ENCODE results near the gene VIL1. TPM values are rescaled to one million over a fixed set of nuclear protein-coding genes. Genes with fewer than 3 reads are reported as not detected.
A peak's percentile ranks its signal among the peaks of the same experiment; 100 is the strongest.

Gene VIL1
- total RNA-seq: 0.14 TPM
- 0.16 TPM for polyA plus RNA-seq
- long read RNA-seq, donor 1: 0 reads
- long read RNA-seq, donor 2: 0 reads
- long read RNA-seq, donor 3: 0 reads
- long read RNA-seq, donor 4: 0 reads
- long read RNA-seq, donor 5: 0 reads
- long read RNA-seq, donor 6: 0 reads
- long read RNA-seq, donor 7: 0 reads
- long read RNA-seq, donor 8: 0 reads
- long read RNA-seq, donor 9: 0 reads
- long read RNA-seq, donor 10: 0 reads

DNA sequence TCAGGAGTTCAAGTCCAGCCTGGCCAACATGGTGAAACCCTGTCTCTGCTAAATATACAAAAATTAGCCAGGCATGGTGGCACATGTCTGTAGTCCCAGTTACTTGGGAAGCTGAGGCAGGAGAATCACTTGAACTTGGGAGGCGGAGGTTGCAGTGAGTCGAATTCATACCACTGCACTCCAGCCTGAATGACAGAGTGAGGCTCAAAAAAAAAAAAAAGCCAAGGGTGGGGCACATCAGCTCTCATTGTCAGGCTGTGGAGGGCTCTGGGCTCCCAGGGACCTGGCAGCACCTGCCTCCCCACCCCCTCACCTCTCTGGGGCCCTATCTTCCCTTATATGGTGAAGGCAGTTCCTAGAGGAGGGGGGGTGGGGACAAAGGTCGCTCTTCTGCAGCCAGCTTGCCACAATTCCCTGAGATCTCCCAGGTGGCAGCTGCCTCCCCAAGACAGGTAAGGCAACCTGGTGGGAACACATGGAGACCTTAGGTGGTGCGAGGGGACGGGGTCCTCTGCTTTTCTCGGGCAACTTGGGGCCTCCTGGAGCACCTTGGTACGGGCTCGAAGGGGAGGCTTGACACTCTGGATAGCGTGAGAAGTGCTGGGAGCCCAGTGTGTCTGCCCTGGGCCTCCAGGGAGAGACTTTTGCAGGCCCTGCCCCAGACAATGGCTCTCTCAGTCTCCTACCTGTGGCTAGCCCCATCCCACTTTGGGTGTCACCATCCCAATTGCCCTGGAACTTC, at the start of gene VIL1:
VIL1 (plus strand) TSS at position 407 of the 742 bp plus-strand sequence. CDS start 4,656 bp downstream, outside the sequence.
- Histone ChIP-seq H3K4me1 (ENCODE audit: control insufficient read depth in 2 of 2, insufficient read depth in 2 of 2, low read length in 2 of 2) (peaks cover 0 to 3% of the 10 kb centered on the region in 2 donors), H3K36me3 (ENCODE audit: control insufficient read depth in 2 of 2, insufficient read depth in 2 of 2, low read length in 1 of 2) (no peaks in the 10 kb centered on the region), H3K4me3 (ENCODE audit: low read length in 2 of 2) (no peak within 1 kb of the TSS), H3K9me3 (ENCODE audit: control insufficient read depth in 2 of 2, insufficient read depth in 1 of 2, low read length in 1 of 2) (no peaks in the 10 kb centered on the region), H3K27ac (ENCODE audit: low read depth in 1 of 2, low read length in 1 of 2) (no peak within 1 kb of the TSS), H3K27me3 (ENCODE audit: control insufficient read depth in 2 of 2, insufficient read depth in 1 of 2, low read length in 1 of 2) (no peaks in the 10 kb centered on the region)
- WGBS: 97% methylated on average over 9 of the region's 9 CpGs
- DNase-seq (ENCODE audit: low read depth in 6 of 9, low spot score in 9 of 9): peak in 1 of 9 donors; percentile 6

DNA sequence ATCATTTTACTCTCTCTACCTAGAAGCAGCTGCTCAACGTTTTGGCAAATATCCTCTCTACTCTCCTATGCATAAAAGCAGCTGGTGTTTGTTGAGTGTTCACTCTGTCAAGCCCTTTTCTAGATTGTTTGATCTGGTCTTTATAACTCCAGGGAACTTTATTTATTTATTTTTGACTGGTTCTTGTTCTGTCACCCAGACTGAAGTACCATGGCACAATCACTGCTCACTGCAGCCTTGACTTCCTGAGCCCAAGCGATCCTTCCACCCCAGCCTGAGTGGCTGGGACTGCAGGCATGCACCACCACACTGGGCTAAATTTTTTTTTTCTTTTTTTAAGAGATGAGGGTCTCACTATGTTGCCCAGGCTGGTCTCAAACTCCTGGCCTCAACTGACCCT, 49.6 kb upstream of the VIL1 start:
- 41% methylated on average over 2 of the region's 2 CpGs for WGBS
- DNase-seq (ENCODE audit: low read depth in 6 of 9, low spot score in 9 of 9): peak in 1 of 9 donors; percentile 24
- peaks cover 0 to 19% of the 10 kb centered on the region in 2 donors for H3K27me3 ChIP-seq (ENCODE audit: control insufficient read depth in 2 of 2, insufficient read depth in 1 of 2, low read length in 1 of 2)
- peaks cover 0 to 38% of the 10 kb centered on the region in 2 donors for H3K4me1 ChIP-seq (ENCODE audit: control insufficient read depth in 2 of 2, insufficient read depth in 2 of 2, low read length in 2 of 2)
- H3K36me3 ChIP-seq (ENCODE audit: control insufficient read depth in 2 of 2, insufficient read depth in 2 of 2, low read length in 1 of 2): no peaks in the 10 kb centered on the region
- H3K27ac ChIP-seq (ENCODE audit: low read depth in 1 of 2, low read length in 1 of 2): no peak overlapping the region
- H3K4me3 ChIP-seq (ENCODE audit: low read length in 2 of 2): no peak overlapping the region
- peaks cover 0 to 13% of the 10 kb centered on the region in 2 donors for H3K9me3 ChIP-seq (ENCODE audit: control insufficient read depth in 2 of 2, insufficient read depth in 1 of 2, low read length in 1 of 2)

DNA sequence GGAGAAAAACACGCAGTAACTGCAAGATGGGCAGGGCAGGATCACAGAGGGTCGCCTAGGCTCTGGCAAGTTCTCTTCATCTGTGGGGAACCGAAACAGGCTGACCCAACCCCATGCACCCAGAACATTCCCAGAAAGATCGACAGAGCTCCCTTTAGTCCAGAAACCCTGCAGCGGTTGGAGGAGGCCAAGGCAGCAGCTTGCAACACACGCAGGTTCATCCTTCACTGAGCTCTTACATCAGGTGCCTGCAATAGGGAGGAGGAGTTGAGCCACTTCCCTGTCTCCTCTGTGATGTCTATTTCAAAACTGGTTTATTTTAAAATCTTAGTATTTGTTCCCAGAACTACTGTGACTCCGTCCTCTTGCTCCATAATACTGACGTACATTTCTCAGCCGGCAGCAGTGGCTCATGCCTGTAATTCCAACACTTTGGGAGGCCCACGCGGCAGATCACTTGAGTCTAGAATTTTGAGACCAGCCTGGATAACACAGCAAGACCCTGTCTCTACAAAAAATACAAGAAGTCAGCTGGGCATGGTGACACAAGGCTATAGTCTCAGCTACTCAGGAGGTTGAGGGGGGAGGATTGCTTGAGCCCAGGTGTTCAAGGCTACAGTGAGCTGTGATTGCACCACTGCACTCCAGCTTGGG, 48.4 kb upstream of the VIL1 start:
- H3K4me3 ChIP-seq (ENCODE audit: low read length in 2 of 2): no peak overlapping the region

DNA sequence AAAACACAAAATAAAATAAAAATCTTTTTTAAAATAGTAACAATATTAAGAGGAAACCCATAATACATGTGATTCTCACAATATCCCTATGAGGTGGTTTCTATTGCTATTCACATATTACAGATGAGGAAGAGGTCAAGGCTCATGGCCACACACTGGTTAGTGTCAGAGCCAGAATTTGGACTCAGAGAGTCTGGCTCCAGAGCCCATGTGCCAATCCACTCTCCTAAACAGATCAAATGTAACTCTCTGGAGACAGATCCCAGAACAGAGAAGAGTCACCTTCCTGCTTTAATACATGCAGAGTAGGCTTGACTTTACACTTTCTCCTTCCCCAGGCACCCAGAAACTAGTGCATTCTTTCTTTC, 47.0 kb upstream of the VIL1 start:
- no peaks in the 10 kb centered on the region for H3K36me3 ChIP-seq (ENCODE audit: control insufficient read depth in 2 of 2, insufficient read depth in 2 of 2, low read length in 1 of 2)
- no peak overlapping the region for H3K27ac ChIP-seq (ENCODE audit: low read depth in 1 of 2, low read length in 1 of 2)
- H3K27me3 ChIP-seq (ENCODE audit: control insufficient read depth in 2 of 2, insufficient read depth in 1 of 2, low read length in 1 of 2): peaks cover 0 to 19% of the 10 kb centered on the region in 2 donors
- peaks cover 0 to 7% of the 10 kb centered on the region in 2 donors for H3K9me3 ChIP-seq (ENCODE audit: control insufficient read depth in 2 of 2, insufficient read depth in 1 of 2, low read length in 1 of 2)
- H3K4me3 ChIP-seq (ENCODE audit: low read length in 2 of 2): no peak overlapping the region
- DNase-seq (ENCODE audit: low read depth in 6 of 9, low spot score in 9 of 9): no peak
- peaks cover 0 to 38% of the 10 kb centered on the region in 2 donors for H3K4me1 ChIP-seq (ENCODE audit: control insufficient read depth in 2 of 2, insufficient read depth in 2 of 2, low read length in 2 of 2)

More for the DNA sequence above, 48.4 kb upstream of the VIL1 start:
- peak in 1 of 9 donors; percentile 35 for DNase-seq (ENCODE audit: low read depth in 6 of 9, low spot score in 9 of 9)
- Histone ChIP-seq H3K36me3 (ENCODE audit: control insufficient read depth in 2 of 2, insufficient read depth in 2 of 2, low read length in 1 of 2) (no peaks in the 10 kb centered on the region), H3K9me3 (ENCODE audit: control insufficient read depth in 2 of 2, insufficient read depth in 1 of 2, low read length in 1 of 2) (peaks cover 0 to 13% of the 10 kb centered on the region in 2 donors), H3K27ac (ENCODE audit: low read depth in 1 of 2, low read length in 1 of 2) (peak overlapping the region; percentile 13 to 32), H3K27me3 (ENCODE audit: control insufficient read depth in 2 of 2, insufficient read depth in 1 of 2, low read length in 1 of 2) (peaks cover 0 to 19% of the 10 kb centered on the region in 2 donors), H3K4me1 (ENCODE audit: control insufficient read depth in 2 of 2, insufficient read depth in 2 of 2, low read length in 2 of 2) (peaks cover 0 to 38% of the 10 kb centered on the region in 2 donors)
- 92% methylated on average over 11 of the region's 11 CpGs for WGBS

DNA sequence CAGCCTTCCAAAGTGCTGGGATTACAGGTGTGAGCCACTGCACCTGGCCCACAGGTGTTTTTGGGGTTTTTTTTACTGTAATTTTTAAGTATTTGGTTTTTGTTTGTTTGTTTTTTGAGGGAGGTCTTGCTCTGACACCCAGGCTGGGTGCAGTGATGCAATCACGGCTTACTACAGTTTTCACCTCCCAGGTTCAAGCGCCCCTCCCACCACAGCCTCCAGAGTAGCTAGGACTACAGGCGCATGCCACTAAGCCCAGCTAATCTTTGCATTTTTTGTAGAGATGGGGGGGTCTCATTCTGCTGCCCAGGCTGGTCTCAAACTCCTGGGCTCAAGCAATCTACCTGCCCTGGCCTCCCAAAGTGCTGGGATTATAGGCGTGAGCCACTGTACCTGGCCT, 44.1 kb upstream of the VIL1 start:
- no peak overlapping the region for H3K27ac ChIP-seq (ENCODE audit: low read depth in 1 of 2, low read length in 1 of 2)
- H3K36me3 ChIP-seq (ENCODE audit: control insufficient read depth in 2 of 2, insufficient read depth in 2 of 2, low read length in 1 of 2): no peaks in the 10 kb centered on the region
- H3K4me3 ChIP-seq (ENCODE audit: low read length in 2 of 2): no peak overlapping the region
- peaks cover 0 to 13% of the 10 kb centered on the region in 2 donors for H3K4me1 ChIP-seq (ENCODE audit: control insufficient read depth in 2 of 2, insufficient read depth in 2 of 2, low read length in 2 of 2)
- no peaks in the 10 kb centered on the region for H3K9me3 ChIP-seq (ENCODE audit: control insufficient read depth in 2 of 2, insufficient read depth in 1 of 2, low read length in 1 of 2)
- DNase-seq (ENCODE audit: low read depth in 6 of 9, low spot score in 9 of 9): no peak
- H3K27me3 ChIP-seq (ENCODE audit: control insufficient read depth in 2 of 2, insufficient read depth in 1 of 2, low read length in 1 of 2): no peaks in the 10 kb centered on the region
- WGBS: 95% methylated on average over 4 of the region's 4 CpGs

DNA sequence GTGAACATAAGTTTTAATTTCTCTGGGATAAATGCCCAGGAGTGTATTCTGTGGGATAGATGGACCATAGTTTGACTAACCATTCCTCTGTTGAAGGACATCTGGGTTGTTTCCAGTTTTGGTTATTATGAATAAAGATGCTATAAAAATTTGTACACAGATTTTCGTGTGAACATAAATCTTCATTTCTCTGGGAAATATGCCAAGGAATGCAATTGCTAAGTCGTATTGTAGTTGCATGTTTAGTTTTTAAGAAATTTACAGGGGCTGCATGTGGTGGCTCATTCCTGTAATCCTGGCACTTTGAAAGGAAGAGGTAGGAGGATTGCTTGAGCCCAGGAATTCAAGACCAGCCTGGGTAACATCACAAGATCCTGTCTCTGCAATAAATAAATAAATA, 43.7 kb upstream of the VIL1 start:
- Histone ChIP-seq H3K36me3 (ENCODE audit: control insufficient read depth in 2 of 2, insufficient read depth in 2 of 2, low read length in 1 of 2) (no peaks in the 10 kb centered on the region), H3K9me3 (ENCODE audit: control insufficient read depth in 2 of 2, insufficient read depth in 1 of 2, low read length in 1 of 2) (no peaks in the 10 kb centered on the region), H3K4me1 (ENCODE audit: control insufficient read depth in 2 of 2, insufficient read depth in 2 of 2, low read length in 2 of 2) (peaks cover 0 to 11% of the 10 kb centered on the region in 2 donors), H3K27ac (ENCODE audit: low read depth in 1 of 2, low read length in 1 of 2) (no peak overlapping the region), H3K4me3 (ENCODE audit: low read length in 2 of 2) (no peak overlapping the region), H3K27me3 (ENCODE audit: control insufficient read depth in 2 of 2, insufficient read depth in 1 of 2, low read length in 1 of 2) (no peaks in the 10 kb centered on the region)
- no peak for DNase-seq (ENCODE audit: low read depth in 6 of 9, low spot score in 9 of 9)
- 78% methylated on average over 2 of the region's 2 CpGs for WGBS

DNA sequence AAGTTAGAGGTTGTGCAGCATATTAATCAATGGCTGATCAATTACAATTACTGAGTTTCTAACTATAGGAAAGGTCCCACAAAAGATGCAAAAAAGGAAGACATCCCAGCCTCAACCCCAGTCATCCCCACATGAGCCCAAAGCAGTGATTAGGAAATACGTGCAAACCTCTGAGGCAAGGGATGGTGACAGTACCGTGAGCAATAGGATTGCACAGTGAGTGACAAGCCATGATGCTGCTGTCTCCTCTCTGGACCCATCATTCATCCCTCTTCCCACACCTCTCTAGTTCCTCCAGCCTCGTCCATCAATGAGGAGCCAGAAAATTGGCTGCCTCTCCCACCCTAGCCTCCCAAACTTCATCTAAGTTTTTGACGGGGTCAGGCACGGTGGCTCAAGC, 40.9 kb upstream of the VIL1 start:
- Histone ChIP-seq H3K4me3 (ENCODE audit: low read length in 2 of 2) (no peak overlapping the region), H3K36me3 (ENCODE audit: control insufficient read depth in 2 of 2, insufficient read depth in 2 of 2, low read length in 1 of 2) (no peaks in the 10 kb centered on the region), H3K27ac (ENCODE audit: low read depth in 1 of 2, low read length in 1 of 2) (no peak overlapping the region), H3K9me3 (ENCODE audit: control insufficient read depth in 2 of 2, insufficient read depth in 1 of 2, low read length in 1 of 2) (no peaks in the 10 kb centered on the region), H3K27me3 (ENCODE audit: control insufficient read depth in 2 of 2, insufficient read depth in 1 of 2, low read length in 1 of 2) (no peaks in the 10 kb centered on the region), H3K4me1 (ENCODE audit: control insufficient read depth in 2 of 2, insufficient read depth in 2 of 2, low read length in 2 of 2) (no peaks in the 10 kb centered on the region)
- WGBS: 96% methylated on average over 5 of the region's 5 CpGs
- DNase-seq (ENCODE audit: low read depth in 6 of 9, low spot score in 9 of 9): no peak

DNA sequence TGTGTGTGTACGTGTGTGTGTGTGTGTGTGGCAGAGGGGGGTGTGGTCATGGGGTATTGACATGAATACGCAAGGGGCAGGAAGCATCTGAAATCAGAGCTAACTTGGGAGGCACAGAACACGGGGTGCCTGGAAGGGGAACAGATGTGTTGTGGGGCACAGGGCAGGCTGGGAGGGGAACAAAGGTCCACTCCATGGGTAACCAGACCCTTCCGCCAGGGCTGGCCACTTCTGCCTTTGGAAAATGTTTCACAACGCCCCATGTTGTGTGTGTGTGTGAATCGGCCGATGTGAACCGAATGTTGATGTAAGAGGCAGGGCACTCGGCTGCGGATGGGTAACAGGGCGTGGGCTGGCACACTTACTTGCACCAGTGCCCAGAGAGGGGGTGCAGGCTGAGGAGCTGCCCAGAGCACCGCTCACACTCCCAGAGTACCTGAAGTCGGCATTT, 37.0 kb upstream of the VIL1 start, which contains the start of gene SLC11A1:
SLC11A1 (plus strand) TSS at position 358 of the 451 bp plus-strand sequence. CDS start 96 bp downstream, outside the sequence.
- H3K4me3 ChIP-seq (ENCODE audit: low read length in 2 of 2): no peak within 1 kb of the TSS
- 88% methylated on average over 13 of the region's 13 CpGs for WGBS
- no peaks in the 10 kb centered on the region for H3K9me3 ChIP-seq (ENCODE audit: control insufficient read depth in 2 of 2, insufficient read depth in 1 of 2, low read length in 1 of 2)
- H3K27ac ChIP-seq (ENCODE audit: low read depth in 1 of 2, low read length in 1 of 2): no peak within 1 kb of the TSS
- H3K4me1 ChIP-seq (ENCODE audit: control insufficient read depth in 2 of 2, insufficient read depth in 2 of 2, low read length in 2 of 2): peaks cover 0 to 3% of the 10 kb centered on the region in 2 donors
- no peaks in the 10 kb centered on the region for H3K36me3 ChIP-seq (ENCODE audit: control insufficient read depth in 2 of 2, insufficient read depth in 2 of 2, low read length in 1 of 2)
- peaks cover 0 to 6% of the 10 kb centered on the region in 2 donors for H3K27me3 ChIP-seq (ENCODE audit: control insufficient read depth in 2 of 2, insufficient read depth in 1 of 2, low read length in 1 of 2)
- no peak for DNase-seq (ENCODE audit: low read depth in 6 of 9, low spot score in 9 of 9)

DNA sequence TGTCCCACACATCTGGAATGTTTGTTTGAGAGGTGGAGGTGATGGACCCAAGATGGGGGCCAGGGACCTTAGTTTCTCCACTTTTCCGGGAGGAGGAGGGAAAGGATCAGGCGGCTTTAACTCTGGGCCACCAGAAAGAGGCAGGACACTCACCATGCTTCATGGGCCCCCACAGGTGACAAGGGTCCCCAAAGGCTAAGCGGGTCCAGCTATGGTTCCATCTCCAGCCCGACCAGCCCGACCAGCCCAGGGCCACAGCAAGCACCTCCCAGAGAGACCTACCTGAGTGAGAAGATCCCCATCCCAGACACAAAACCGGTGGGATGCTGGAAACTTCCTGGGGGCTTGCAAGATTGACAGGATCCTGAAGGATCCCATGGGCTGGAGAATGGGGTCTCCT, 36.1 kb upstream of the VIL1 start:
- Histone ChIP-seq H3K9me3 (ENCODE audit: control insufficient read depth in 2 of 2, insufficient read depth in 1 of 2, low read length in 1 of 2) (no peaks in the 10 kb centered on the region), H3K4me3 (ENCODE audit: low read length in 2 of 2) (no peak overlapping the region), H3K36me3 (ENCODE audit: control insufficient read depth in 2 of 2, insufficient read depth in 2 of 2, low read length in 1 of 2) (no peaks in the 10 kb centered on the region), H3K4me1 (ENCODE audit: control insufficient read depth in 2 of 2, insufficient read depth in 2 of 2, low read length in 2 of 2) (peaks cover 2 to 8% of the 10 kb centered on the region in 2 donors), H3K27me3 (ENCODE audit: control insufficient read depth in 2 of 2, insufficient read depth in 1 of 2, low read length in 1 of 2) (peaks cover 0 to 14% of the 10 kb centered on the region in 2 donors), H3K27ac (ENCODE audit: low read depth in 1 of 2, low read length in 1 of 2) (no peak overlapping the region)
- 95% methylated on average over 6 of the region's 6 CpGs for WGBS
- DNase-seq (ENCODE audit: low read depth in 6 of 9, low spot score in 9 of 9): no peak
